Measurements from ENCODE around the gene GSG1L.

GSG1L gene

GRCh38 chr16:27852116-27852515 is 211.4 kb downstream of the GSG1L start:
- H3K36me3 ChIP-seq (replicated peaks) = no peaks in the 10 kb centered on the region
- no peak for DNase-seq (ENCODE audit: low spot score in 2 of 2)
- in situ Hi-C loops (cut with MboI; ENCODE audit: low sequenced_read_pairs) = loop anchor here (25.0 kb wide), 1 partner anchor 215 kb away; no protein-coding TSS in a partner anchor
- no peak overlapping the region for H3K4me3 ChIP-seq
- no peaks in the 10 kb centered on the region for H3K4me1 ChIP-seq
- no peaks in the 10 kb centered on the region for H3K9me3 ChIP-seq
- peaks cover 3% of the 10 kb centered on the region; the same call in 1 of the 2 replicates for H3K27me3 ChIP-seq (ENCODE audit: low read depth)

GRCh38 chr16:27851586-27851985 is 211.9 kb downstream of the GSG1L start:
- Histone ChIP-seq H3K4me1 (no peaks in the 10 kb centered on the region), H3K36me3 (replicated peaks) (no peaks in the 10 kb centered on the region), H3K4me3 (no peak overlapping the region), H3K27me3 (ENCODE audit: low read depth) (peaks cover 3% of the 10 kb centered on the region; the same call in 1 of the 2 replicates), H3K9me3 (no peaks in the 10 kb centered on the region)
- DNase-seq (ENCODE audit: low spot score in 2 of 2) = no peak
- in situ Hi-C loops (cut with MboI; ENCODE audit: low sequenced_read_pairs) = loop anchor here (25.0 kb wide), 1 partner anchor 214 kb away; no protein-coding TSS in a partner anchor

GRCh38 chr16:27849621-27850020 is 213.9 kb downstream of the GSG1L start:
- no peak for DNase-seq (ENCODE audit: low spot score in 2 of 2)
- in situ Hi-C loops (cut with MboI; ENCODE audit: low sequenced_read_pairs) = loop anchor here (25.0 kb wide), 1 partner anchor 212 kb away; no protein-coding TSS in a partner anchor
- H3K4me1 ChIP-seq = no peaks in the 10 kb centered on the region
- no peak overlapping the region for H3K4me3 ChIP-seq
- no peaks in the 10 kb centered on the region for H3K9me3 ChIP-seq
- no peaks in the 10 kb centered on the region for H3K36me3 ChIP-seq (replicated peaks)
- H3K27me3 ChIP-seq (ENCODE audit: low read depth) = peaks cover 3% of the 10 kb centered on the region; the same call in 1 of the 2 replicates

- no peaks in the 10 kb centered on the region for H3K36me3 ChIP-seq (replicated peaks)
These were observed 216.4 kb downstream of the GSG1L start for GRCh38 chr16:27847030-27847550.

GRCh38 chr16:27844826-27845225 is 218.7 kb downstream of the GSG1L start:
- Histone ChIP-seq H3K9me3 (no peaks in the 10 kb centered on the region), H3K4me3 (no peak overlapping the region), H3K27me3 (ENCODE audit: low read depth) (no peaks in the 10 kb centered on the region), H3K36me3 (replicated peaks) (no peaks in the 10 kb centered on the region), H3K4me1 (no peaks in the 10 kb centered on the region)
- no peak for DNase-seq (ENCODE audit: low spot score in 2 of 2)
- in situ Hi-C loops (cut with MboI; ENCODE audit: low sequenced_read_pairs) = no loop called here

More at GRCh38 chr16:27847030-27847550, 216.4 kb downstream of the GSG1L start:
- in situ Hi-C loops (cut with MboI; ENCODE audit: low sequenced_read_pairs) = no loop called here
- Histone ChIP-seq H3K9me3 (no peaks in the 10 kb centered on the region), H3K4me1 (no peaks in the 10 kb centered on the region), H3K27me3 (ENCODE audit: low read depth) (peaks cover under 1% of the 10 kb centered on the region; the same call in 1 of the 2 replicates), H3K4me3 (no peak overlapping the region)
- DNase-seq (ENCODE audit: low spot score in 2 of 2) = no peak

GRCh38 chr16:27843800-27844199 is 219.7 kb downstream of the GSG1L start:
- in situ Hi-C loops (cut with MboI; ENCODE audit: low sequenced_read_pairs) = no loop called here
- Histone ChIP-seq H3K9me3 (no peaks in the 10 kb centered on the region), H3K27me3 (ENCODE audit: low read depth) (no peaks in the 10 kb centered on the region), H3K36me3 (replicated peaks) (no peaks in the 10 kb centered on the region), H3K4me1 (no peaks in the 10 kb centered on the region), H3K4me3 (no peak overlapping the region)
- DNase-seq (ENCODE audit: low spot score in 2 of 2) = no peak

- Histone ChIP-seq H3K36me3 (replicated peaks) (no peaks in the 10 kb centered on the region), H3K4me1 (no peaks in the 10 kb centered on the region), H3K27me3 (ENCODE audit: low read depth) (no peaks in the 10 kb centered on the region), H3K9me3 (no peaks in the 10 kb centered on the region), H3K4me3 (no peak overlapping the region)
- no peak for DNase-seq (ENCODE audit: low spot score in 2 of 2)
- in situ Hi-C loops (cut with MboI; ENCODE audit: low sequenced_read_pairs) = no loop called here
These were observed 221.6 kb downstream of the GSG1L start for GRCh38 chr16:27841911-27842310.

GRCh38 chr16:27841061-27841801 is 222.3 kb downstream of the GSG1L start:
- in situ Hi-C loops (cut with MboI; ENCODE audit: low sequenced_read_pairs) = no loop called here
- no peaks in the 10 kb centered on the region for H3K27me3 ChIP-seq (ENCODE audit: low read depth)
- no peaks in the 10 kb centered on the region for H3K4me1 ChIP-seq
- no peak overlapping the region for H3K4me3 ChIP-seq
- no peak for DNase-seq (ENCODE audit: low spot score in 2 of 2)
- no peaks in the 10 kb centered on the region for H3K9me3 ChIP-seq
- no peaks in the 10 kb centered on the region for H3K36me3 ChIP-seq (replicated peaks)

- in situ Hi-C loops (cut with MboI; ENCODE audit: low sequenced_read_pairs) = no loop called here
- H3K27me3 ChIP-seq (ENCODE audit: low read depth) = no peaks in the 10 kb centered on the region
- no peak for DNase-seq (ENCODE audit: low spot score in 2 of 2)
- H3K4me3 ChIP-seq = no peak overlapping the region
- H3K4me1 ChIP-seq = no peaks in the 10 kb centered on the region
- no peaks in the 10 kb centered on the region for H3K9me3 ChIP-seq
- no peaks in the 10 kb centered on the region for H3K36me3 ChIP-seq (replicated peaks)
These were observed 223.0 kb downstream of the GSG1L start for GRCh38 chr16:27840311-27841060.

GRCh38 chr16:27839419-27839818 is 224.1 kb downstream of the GSG1L start:
- DNase-seq (ENCODE audit: low spot score in 2 of 2) = no peak
- no peaks in the 10 kb centered on the region for H3K9me3 ChIP-seq
- H3K4me1 ChIP-seq = no peaks in the 10 kb centered on the region
- no peak overlapping the region for H3K4me3 ChIP-seq
- in situ Hi-C loops (cut with MboI; ENCODE audit: low sequenced_read_pairs) = no loop called here
- H3K36me3 ChIP-seq (replicated peaks) = no peaks in the 10 kb centered on the region
- H3K27me3 ChIP-seq (ENCODE audit: low read depth) = peaks cover 2% of the 10 kb centered on the region; the same call in 1 of the 2 replicates

- H3K27me3 ChIP-seq (ENCODE audit: low read depth) = peaks cover 2% of the 10 kb centered on the region; the same call in 1 of the 2 replicates
- in situ Hi-C loops (cut with MboI; ENCODE audit: low sequenced_read_pairs) = no loop called here
- no peaks in the 10 kb centered on the region for H3K36me3 ChIP-seq (replicated peaks)
- no peak for DNase-seq (ENCODE audit: low spot score in 2 of 2)
- no peaks in the 10 kb centered on the region for H3K4me1 ChIP-seq
- H3K4me3 ChIP-seq = no peak overlapping the region
- no peaks in the 10 kb centered on the region for H3K9me3 ChIP-seq
These were observed 224.9 kb downstream of the GSG1L start for GRCh38 chr16:27838536-27839175.

GRCh38 chr16:27829975-27830374 is 233.5 kb downstream of the GSG1L start:
- no peaks in the 10 kb centered on the region for H3K36me3 ChIP-seq (replicated peaks)
- no peaks in the 10 kb centered on the region for H3K4me1 ChIP-seq
- no peak overlapping the region for H3K4me3 ChIP-seq
- no peak for DNase-seq (ENCODE audit: low spot score in 2 of 2)
- no peaks in the 10 kb centered on the region for H3K9me3 ChIP-seq
- in situ Hi-C loops (cut with MboI; ENCODE audit: low sequenced_read_pairs) = no loop called here
- peaks cover 2% of the 10 kb centered on the region; the same call in 1 of the 2 replicates for H3K27me3 ChIP-seq (ENCODE audit: low read depth)

- Histone ChIP-seq H3K9me3 (no peaks in the 10 kb centered on the region), H3K4me1 (no peaks in the 10 kb centered on the region), H3K4me3 (no peak overlapping the region), H3K27me3 (ENCODE audit: low read depth) (no peaks in the 10 kb centered on the region), H3K36me3 (replicated peaks) (no peaks in the 10 kb centered on the region)
- DNase-seq (ENCODE audit: low spot score in 2 of 2) = no peak
- in situ Hi-C loops (cut with MboI; ENCODE audit: low sequenced_read_pairs) = no loop called here
These were observed 234.8 kb downstream of the GSG1L start for GRCh38 chr16:27828671-27829070.

All from HAP-1 (cell line).